ENCODE results near the gene OR51B4.
"Not testable (repeated sequence)": the region's sequence is repeated elsewhere in the genome, so short reads cannot be mapped to it uniquely, and the experiment has no call there.

Gene OR51B4, protein sequence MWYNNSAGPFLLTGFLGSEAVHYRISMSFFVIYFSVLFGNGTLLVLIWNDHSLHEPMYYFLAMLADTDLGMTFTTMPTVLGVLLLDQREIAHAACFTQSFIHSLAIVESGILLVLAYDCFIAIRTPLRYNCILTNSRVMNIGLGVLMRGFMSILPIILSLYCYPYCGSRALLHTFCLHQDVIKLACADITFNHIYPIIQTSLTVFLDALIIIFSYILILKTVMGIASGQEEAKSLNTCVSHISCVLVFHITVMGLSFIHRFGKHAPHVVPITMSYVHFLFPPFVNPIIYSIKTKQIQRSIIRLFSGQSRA
- 0 reads per million in 2 donors for total RNA-seq

DNA sequence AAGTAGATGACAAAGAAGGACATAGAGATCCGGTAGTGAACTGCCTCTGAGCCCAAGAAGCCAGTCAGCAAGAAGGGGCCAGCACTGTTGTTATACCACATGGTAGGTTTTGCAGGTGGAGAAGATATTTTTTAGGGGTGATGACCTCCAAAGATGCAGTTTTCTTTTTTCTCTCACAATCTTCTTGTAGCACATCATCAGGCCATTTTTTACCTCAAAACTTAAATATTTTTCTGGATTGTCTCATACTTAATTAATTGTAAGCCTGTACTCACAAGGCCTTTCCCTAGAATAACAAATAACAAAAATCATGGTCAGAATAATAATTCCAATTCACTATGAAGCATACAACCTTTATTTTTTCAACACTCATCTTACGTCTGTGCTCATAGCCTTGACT lies at the start of gene OR51B4:
Gene OR51B4 (minus strand): TSS at position 101 of the 400 bp plus-strand sequence. CDS start 0 bp downstream, at position 101.
- DNase-seq: no peak

DNA sequence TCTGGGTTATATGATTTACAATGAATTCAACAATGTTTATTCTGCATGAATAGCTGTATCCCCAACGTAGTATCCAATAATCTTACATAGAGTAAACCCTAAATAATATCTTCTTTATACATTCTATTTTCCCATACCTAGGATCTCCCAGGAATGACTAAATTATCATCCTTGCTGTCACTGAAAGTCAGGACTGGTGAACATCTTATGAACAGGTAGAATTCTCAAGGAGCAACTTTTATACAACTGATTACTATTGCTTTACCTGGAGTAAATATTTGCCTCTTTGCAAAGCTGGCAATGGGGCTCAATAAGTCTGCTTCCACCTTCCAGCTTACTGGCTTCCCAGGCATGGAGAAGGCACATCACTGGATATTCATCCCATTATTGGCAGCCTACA lies 49.5 kb upstream of the OR51B4 start, which contains the start of gene OR51B6:
Gene OR51B6 (plus strand): TSS at position 301 of the 400 bp plus-strand sequence. CDS start 0 bp downstream, at position 301.
- no peak for DNase-seq

DNA sequence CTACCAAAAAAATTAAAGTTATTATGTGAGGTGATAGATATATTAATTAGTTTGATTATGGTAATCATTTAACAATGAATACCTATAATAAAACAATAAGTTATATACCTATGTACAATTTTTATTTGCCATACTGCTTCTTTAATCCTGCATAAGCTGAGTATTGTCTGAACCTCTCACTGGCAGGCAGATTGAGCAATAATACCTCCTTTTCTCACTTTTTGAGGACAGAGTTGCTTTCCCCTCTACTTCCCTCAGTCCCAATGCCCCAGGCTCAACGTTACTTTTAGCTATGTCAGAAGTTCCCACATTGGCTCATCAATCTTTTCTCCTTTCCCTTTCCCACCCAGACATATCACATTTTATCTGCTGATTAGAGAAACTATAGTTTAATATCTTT lies 47.8 kb upstream of the OR51B4 start:
- no peak for DNase-seq

DNA sequence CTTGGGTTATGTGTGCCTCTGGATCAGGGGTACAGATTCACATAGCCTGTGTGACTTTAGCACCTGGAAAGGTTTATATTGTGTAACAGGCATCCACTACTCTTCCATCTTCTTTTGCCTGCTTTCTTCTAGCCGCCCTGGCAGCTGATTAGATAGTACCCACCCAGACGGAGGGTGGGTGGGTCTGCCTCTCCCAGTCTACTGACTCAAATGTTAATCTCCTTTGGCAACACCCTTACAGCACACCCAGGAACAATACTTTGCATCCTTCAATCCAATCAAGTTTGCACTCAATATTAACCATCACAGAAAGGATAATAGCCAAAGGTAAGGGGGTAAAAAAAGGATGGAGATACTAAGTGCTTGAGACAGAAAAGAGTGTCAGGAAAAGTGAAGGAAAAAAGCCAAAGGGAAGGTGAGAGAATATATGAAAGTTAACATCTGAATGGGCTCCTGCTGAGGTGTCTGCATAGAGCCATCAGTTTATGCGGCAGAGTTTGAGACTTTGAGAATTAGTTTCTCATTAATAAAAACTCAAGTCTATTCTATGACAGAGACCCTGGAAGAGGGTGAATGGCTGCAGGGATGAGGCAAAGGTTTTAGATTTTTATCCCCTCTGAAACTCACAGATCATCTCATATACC lies 46.9 kb upstream of the OR51B4 start:
- no peak for DNase-seq

DNA sequence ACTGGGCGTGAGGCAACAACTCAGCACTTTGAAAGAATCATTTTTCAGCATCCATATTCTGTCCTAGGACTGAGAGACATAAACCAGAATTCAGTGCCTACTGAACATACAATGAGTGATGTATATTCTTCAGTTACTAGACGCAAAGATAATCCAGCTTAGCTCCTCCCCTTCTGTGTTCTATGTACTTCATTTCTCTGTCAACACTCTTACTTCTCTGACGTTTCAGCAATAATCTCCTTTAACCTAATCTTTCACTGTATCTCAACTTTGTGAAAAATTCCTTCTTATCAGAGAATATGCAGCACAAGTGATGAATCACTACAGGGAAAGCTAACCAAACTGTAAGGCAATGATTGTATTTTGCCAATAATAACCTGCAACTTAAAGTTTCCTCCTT lies 44.1 kb upstream of the OR51B4 start:
- no peak for DNase-seq

DNA sequence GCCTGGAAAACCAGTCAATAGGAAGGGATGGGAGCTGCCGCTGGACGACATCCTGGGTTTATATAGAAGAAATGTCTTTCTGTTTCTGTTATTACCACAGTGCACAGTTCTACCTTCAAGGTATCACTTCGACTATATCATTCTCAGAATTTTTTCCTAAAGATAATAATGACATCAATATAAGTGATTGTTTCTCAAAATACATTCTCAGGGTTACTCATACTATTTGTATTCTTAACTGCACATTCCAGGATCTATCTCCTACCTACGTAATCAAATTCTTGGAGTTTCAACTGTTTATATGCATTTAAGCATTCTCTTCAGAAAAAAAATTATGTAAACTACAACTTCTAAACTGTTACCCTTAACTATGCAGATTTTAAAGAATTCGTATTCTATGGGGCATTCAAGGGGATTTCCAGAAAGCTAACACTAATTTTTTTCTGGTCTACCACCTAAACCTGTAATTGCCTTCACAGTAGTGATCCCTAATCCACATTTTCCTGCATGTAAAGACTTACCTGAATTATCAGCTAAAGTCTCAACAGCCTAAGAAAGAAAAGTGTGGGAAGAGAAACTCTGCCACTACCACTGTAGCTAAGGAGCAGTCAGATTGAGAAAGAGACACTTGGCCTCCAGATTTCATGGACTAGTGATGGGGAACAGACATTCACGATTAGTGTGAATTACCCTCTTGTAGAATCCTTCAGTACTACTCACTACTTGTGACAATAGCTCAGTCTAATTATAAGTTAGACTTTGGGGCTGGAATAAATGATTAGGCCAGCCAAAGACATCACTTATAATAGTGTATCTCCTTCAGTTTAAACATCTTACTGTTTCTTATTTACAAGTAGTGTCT lies 42.0 kb upstream of the OR51B4 start, which contains the start of gene OR51B5:
Gene OR51B5 (minus strand): TSS at position 51 of the 862 bp plus-strand sequence. CDS start 0 bp downstream, at position 51.
- DNase-seq: no peak

DNA sequence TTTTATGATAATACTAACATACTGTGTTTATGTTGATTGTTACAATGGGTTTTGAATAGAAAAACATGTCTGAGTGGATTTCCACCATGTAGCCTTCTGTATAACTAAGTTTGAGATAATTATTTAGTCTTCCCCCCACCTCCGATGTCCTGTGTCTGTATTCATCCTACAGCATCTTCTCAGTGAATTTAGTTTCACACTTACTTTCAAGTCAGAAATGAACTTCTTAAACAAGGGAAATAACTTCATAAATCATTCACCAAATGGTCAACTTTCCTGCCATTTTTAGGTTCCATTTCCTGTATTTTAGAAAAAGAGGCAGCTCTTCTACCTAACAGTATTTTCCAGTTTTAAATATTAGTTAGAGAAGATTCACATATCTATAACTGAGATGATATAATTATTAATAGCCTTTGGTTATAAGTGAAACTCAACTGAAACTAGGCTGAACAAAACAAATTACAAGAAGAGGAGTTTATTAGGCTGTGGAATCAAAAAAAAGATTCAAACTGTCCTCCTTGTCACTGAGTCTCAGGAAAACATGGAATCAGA lies 38.1 kb upstream of the OR51B4 start:
- no peak for DNase-seq

DNA sequence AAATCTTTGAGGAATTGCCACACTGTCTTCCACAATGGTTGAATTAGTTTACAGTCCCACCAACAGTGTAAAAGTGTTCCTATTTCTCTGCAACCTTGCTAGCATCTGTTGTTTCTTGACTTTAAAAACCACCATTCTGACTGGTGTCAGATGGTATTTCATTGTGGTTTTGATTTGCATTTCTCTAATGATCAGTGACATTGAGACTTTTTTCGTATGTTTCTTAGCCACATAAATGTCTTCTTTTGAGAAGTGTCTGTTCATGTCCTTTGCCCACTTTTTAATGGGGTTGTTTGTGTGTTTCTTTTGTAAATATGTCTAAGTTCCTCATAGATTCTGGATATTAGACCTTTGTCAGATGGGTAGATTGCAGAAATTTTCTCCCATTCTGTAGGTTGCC lies 35.5 kb upstream of the OR51B4 start:
- not testable (repeated sequence) for DNase-seq

DNA sequence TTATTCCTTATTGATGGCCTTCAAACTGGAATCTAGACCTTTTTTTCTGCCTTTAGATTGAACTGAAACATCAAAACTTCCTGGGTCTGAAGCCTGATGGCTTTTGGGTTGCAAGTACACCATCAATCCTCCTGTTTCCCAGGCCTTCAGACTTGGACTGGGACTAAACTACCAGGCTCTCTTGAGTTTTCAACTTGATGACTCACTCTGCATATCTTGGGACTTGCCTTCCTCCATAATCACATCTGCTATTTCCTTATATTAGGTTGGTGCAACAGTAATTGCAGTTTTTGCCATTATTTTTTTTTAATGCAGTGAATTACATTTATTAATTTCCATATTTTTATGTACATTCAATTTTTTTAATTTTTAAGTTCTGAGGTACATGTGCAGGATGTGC lies 34.6 kb upstream of the OR51B4 start:
- DNase-seq: no peak

DNA sequence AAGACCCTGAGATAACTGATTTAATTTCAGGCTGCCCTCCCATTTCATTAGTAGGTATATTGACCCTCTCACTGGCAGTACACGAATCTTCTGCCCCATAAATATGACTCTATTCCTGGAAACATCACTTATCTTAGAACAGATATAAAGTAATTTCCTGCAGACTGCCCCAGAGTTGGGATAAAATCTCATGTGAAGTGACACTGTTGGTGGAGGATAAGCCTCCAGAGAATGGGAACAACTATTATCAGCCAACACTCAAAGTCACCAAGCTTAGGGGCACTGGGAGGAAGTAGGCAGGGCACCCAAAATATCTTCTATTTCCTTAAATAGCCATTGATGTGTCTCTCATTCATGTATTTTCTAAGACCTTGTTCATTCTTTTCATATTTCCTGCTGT lies 33.4 kb upstream of the OR51B4 start:
- no peak for DNase-seq

DNA sequence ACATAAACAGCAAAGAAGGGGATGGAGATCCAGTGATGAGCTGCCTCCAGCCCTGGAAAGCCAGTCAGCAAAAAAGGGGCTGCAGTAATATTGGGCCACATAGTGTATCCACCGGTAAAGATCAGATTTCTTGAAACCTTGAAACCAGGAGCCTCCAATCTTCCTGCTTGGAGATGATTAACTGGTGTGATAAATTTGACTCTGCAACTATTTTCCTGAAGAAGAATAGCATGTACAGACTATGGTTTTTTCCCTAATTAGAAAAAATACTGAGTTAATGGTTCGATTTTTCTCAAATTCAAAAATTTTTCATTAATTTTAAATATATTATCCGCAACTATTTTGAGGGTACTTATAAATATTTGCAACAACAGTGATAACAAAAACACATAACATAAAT lies 22.5 kb upstream of the OR51B4 start, which contains the start of gene OR51B2:
Gene OR51B2 (minus strand): TSS at position 101 of the 400 bp plus-strand sequence. CDS start 0 bp downstream, at position 101.
- no peak for DNase-seq

DNA sequence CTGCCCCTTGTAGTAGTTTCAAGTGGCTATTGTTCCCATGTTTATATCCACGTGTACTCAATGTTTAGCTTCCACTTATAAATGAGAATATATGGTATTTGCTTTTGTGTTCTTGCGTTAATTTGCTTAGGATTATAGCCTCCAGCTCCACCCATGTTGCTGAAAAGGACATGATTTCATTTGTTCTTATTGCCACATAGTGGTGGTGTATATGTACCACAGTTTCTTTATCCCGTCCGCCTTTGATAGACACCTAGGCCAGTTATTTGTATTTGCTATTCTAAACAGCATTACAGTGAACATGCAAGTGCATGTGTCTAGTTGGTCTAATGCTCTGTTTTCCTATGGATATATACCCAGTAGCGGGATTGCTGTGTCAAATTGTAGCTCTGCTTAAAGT lies 15.5 kb upstream of the OR51B4 start:
- DNase-seq: no peak

DNA sequence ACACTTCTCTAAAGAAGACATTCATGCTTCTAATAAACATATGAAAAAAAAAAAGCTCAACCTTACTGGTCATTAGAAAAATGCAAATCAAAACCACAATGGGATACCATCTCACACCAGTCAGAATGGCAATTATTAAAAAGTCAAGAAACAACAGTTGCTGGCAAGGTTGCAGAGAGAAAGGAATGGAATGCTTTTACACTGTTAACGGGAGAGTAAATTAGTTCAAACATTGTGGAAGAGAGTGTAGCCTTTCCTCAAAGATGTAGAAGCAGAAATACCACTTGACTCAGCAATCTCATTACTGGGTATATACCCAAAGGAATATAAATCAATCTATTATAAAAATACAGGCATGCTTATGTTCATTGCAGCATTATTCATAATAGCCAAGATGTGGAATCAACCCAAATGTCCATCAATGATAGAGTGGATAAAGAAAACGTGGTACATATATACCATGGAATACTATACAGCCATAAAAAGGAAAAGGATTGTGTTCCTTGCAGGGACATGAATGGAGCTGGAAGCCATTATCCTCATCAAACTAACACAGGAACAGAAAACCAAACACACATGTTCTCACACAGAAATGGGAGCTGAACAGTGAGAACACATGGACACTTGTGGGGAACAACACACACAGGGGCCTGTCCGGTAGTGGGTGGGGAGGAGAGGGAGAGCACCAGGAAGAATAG lies 11.7 kb upstream of the OR51B4 start:
- DNase-seq: not testable (repeated sequence)

DNA sequence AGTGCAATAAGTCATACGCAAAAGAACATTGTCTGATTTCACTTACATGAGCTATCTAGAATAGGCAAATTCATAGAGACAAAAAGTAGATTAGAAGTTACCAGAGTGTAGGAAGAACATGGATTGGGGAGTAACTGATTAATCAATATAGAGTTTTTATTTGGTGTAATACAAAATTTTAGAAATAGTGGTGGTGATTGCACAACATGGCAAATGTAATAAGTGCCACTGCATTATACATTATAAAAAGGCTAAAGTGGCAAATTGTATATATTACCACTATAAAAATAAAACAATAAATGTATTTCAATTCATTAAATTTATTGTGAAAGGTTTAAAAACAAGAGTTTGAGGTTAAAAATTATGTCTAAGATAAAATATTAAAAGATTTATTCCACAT lies 8.7 kb upstream of the OR51B4 start:
- DNase-seq: no peak

DNA sequence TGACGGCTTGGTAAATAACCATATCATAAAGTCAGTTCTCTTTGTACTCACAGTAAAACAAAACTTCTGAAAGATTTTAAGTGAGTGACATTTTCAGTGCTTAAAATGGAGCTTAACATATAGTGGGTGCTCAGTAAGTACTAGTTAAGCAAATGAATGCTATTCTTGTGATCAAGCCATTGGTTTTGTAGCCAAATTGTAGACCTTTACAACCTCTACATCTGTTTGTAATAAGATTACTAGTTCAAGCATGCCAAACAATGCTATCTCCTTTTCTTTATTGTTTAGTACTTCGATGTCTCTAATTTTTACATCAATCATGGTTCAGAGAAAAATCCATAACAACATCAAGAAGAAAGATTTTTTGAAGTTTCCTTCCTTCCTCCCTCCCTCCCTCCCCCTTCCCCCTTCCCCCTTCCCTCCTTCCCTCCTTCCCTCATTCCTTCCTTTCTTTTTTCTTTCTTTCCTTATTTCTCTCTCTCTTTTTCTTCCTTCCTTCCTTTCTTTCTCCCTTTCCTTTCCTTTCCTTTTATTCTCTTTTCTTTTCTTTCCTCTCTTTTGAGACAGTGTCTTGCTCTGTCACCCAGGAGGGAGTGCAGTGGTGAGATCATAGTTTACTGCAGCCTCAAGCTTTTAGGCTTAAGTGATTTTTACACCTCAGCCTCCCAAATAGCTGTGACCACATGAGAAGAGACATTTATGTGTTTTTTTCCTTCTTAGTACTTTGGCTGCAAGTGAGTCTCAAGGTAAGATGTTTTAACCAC lies 5.7 kb upstream of the OR51B4 start:
- no peak for DNase-seq

DNA sequence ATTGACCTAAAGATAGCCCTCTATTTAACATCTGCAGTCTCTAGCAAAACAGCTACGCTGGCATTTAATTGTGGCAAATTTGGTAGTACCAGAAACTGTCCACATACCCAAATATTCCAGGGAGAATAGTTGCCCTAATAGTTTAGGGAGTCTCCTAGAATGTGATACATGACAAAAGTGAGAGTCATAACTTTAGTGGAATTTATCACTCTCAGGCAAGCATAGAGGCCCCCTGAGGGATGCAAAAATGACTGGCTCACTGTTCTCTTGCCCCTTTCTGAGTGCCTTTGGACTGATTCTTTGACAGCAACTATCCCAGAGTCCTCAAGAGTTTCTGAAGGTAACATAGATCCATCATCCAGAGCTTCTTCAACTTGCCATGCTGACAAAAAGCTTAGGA lies 2.3 kb upstream of the OR51B4 start:
- DNase-seq: no peak

DNA sequence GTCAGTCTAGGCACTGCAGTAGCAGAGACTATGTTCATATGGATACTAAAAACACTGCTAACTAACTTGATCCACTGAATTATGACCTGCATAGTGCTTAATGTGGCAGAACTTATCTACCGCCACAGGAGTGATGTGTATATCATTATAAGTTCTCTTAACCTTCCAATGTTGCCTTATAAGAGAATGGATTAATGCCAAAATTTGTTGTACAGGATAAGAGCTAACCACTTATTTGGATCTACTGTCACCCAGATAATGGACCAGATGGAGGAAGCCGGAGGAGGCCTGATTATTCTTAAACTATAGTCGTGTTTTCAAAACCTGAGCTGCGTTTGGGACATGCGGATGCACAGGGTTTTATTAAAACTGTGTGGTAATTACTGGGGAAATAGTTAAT lies 1.9 kb upstream of the OR51B4 start:
- DNase-seq: no peak

DNA sequence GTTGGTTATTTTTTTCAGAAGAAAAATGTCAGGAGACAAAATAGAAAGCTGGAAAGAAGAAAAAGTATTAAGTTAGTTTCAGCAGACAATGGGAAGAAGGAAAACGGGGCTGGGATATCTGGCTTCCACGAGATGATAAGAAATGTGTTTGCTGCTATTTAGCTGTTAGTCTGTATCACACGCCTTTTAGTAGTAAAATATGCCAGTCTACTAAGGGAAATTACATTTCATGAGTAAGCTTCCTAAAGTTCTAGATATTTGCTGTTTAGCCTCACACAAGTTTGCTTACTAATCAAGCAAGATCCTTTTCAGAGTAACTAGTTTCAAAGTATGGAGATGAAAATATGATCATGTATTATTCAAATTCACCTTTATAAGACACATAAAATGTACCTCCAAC lies 1.5 kb downstream of the OR51B4 start:
- no peak for DNase-seq

DNA sequence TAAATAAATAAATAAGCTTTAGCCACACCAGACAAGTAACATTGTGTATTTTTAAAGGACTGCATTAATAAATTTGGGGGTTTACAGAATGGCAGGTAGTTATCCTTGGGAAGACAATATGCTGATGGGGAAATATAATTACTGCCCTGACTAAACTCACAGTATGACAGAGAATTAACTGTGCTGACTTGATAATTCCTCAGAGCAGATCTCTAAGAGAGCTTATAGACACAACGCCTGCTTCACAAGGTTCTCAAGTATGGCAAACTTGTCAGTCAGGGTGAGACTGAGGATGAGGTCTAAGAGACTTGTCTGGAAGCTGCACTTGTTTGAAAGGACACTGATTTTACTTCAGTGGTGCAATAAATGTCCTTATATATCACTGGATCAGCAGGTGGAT lies 3.3 kb downstream of the OR51B4 start:
- no peak for DNase-seq

DNA sequence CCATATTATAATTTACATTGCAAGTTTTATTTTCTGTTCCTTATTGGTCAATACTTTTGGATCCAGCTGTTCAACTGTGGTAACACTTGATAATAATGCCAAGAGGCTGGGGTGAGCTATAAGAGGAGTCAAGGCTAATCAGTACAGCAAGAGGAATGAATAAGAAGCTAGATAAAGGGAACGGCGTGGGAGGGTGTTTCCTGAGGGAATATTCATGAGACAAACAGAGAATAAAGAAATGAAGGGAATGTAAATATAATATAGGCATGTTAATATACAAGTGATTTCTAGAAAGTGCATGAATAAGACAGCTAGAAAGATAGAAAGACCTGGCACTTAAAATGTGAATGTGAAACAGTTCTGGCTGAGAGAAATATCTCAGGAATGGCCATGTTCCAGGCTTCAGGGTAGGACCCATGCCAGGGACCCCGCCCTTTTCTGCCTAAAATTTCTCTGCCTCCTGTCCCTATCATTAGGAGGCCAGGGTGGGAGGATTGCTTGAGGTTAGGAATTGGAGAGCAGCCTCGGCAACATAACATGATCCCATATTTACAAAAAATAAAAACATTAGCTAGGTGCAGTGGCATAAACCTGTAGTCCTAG lies 3.9 kb downstream of the OR51B4 start:
- DNase-seq: no peak
